Aortic smooth muscle cell (primary cell): Measurements from ENCODE around the gene MROH8. TPM values are rescaled to one million over a fixed set of nuclear protein-coding genes. Genes with fewer than 3 reads are reported as not detected.

Source experiments
- total RNA-seq: library from RNA; depleted of rRNA; stranded (reverse); fragments of >200 nt; gene quantifications from 2 replicates; pipeline ENCODE4 v1.2.3, GENCODE V29; 2014

MROH8 gene
- total RNA-seq, result 1.6 and 2.0 TPM in 2 replicates

GRCh38 chr20:37178839-37179682 is at the start of gene MROH8, which contains the start of gene RPN2:
Gene MROH8, minus strand, starts transcription at chr20:37179548.
Gene RPN2, plus strand, starts transcription at chr20:37179330. Its CDS starts 27 bp downstream, at chr20:37179357.

GRCh38 chr20:37095599-37096414 is 83.5 kb downstream of the MROH8 start, which contains the start of gene RBL1:
Gene RBL1, minus strand, starts transcription at chr20:37095997. Its CDS starts 69 bp downstream, at chr20:37095928.

Other genes starting within 250 kb of the MROH8 start
- 21.9 and 26.0 TPM in 2 replicates for gene SAMHD1, start 227.8 kb downstream of the MROH8 start, total RNA-seq
- gene RBL1, start 83.6 kb downstream of the MROH8 start, total RNA-seq, result 8.6 and 12.4 TPM in 2 replicates
- 296 and 297 TPM in 2 replicates for gene RPN2, start 218 bp downstream of the MROH8 start, total RNA-seq
- gene GHRH, start 82.3 kb upstream of the MROH8 start, total RNA-seq, result not detected in 2 replicates
- gene MANBAL, start 110.1 kb upstream of the MROH8 start, total RNA-seq, result 16.8 and 19.6 TPM in 2 replicates
- gene SRC, start 166.6 kb upstream of the MROH8 start, total RNA-seq, result 11.6 and 17.2 TPM in 2 replicates